H1 (cell line): ENCODE data around the gene ANO2. TPM values are rescaled to one million over a fixed set of nuclear protein-coding genes. Genes with fewer than 3 reads are reported as not detected.

Experiments used
- CTCF ChIA-PET: fragments of 300-600 bp; sonication (Branson Sonifier 250); formaldehyde crosslinking; loops from one replicate; lab custom pipeline; 2021; ENCODE audit not compliant: partially characterized antibody; lab: Charles Lee
- POLR2A ChIA-PET: fragments of 300-600 bp; sonication (Branson Sonifier 250); formaldehyde crosslinking; loops from one replicate; lab custom pipeline; 2021; ENCODE audit warnings: inconsistent platforms; ENCODE audit not compliant: partially characterized antibody; lab: Charles Lee
- DNase-seq, 2 experiments: peaks; one replicate each; pipeline versions ENCODE4 v3.0.0 to v3.0.0-alpha.2; 2010 to 2022; ENCODE audit warnings: low spot score in 2 of 2, low read depth in 1 of 2, mixed read lengths in 1 of 2
- FAIRE-seq: peaks from 2 replicates; lab custom pipeline; 2011; peaks lifted over from hg19 to GRCh38; lab: Jason Lieb, UNC
- H2AFZ ChIP-seq: 2 replicates; pipeline ENCODE4 v1.8.1; 2012; ENCODE audit warnings: low read length, inconsistent platforms
- H2AK5ac ChIP-seq: 2 replicates; pipeline ENCODE4 v1.6.1; 2013; ENCODE audit warnings: low read depth, low read length
- H2BK120ac ChIP-seq: replicated peaks from 2 replicates; pipeline ENCODE3; 2013; ENCODE audit warnings: low read depth, low read length, inconsistent platforms
- H2BK12ac ChIP-seq: 2 replicates; pipeline ENCODE4 v1.6.1; 2013; ENCODE audit warnings: low read depth, low read length
- H2BK15ac ChIP-seq: 2 replicates; pipeline ENCODE4 v1.6.1; 2013; ENCODE audit warnings: low read length
- H2BK20ac ChIP-seq: 2 replicates; pipeline ENCODE4 v1.6.1; 2013; ENCODE audit warnings: low read length
- H2BK5ac ChIP-seq: 2 replicates; pipeline ENCODE4 v1.6.1; 2013; ENCODE audit warnings: low read depth, low read length
- H3K14ac ChIP-seq: 2 replicates; pipeline ENCODE4 v1.6.1; 2013; ENCODE audit warnings: inconsistent platforms; ENCODE audit not compliant: insufficient read length
- H3K18ac ChIP-seq: 2 replicates; pipeline ENCODE4 v1.6.1; 2013; ENCODE audit warnings: low read length; ENCODE audit errors: extremely low read depth
- H3K23ac ChIP-seq: 2 replicates; pipeline ENCODE4 v1.6.1; 2013; ENCODE audit warnings: inconsistent platforms; ENCODE audit not compliant: insufficient read length
- H3K23me2 ChIP-seq: 2 replicates; pipeline ENCODE4 v1.6.1; 2013; ENCODE audit warnings: low read depth, low read length
- H3K27ac ChIP-seq: 2 replicates; pipeline ENCODE4 v1.6.1; 2011; ENCODE audit warnings: low read depth, low read length, inconsistent platforms
- H3K27me3 ChIP-seq, 4 experiments: replicated peaks in 1 of 4; 1 replicate in 1 of 4; 2 replicates in 3 of 4; pipeline versions ENCODE4 v1.6.1 to v1.8.1; 2011 to 2013; ENCODE audit warnings: low read length in 3 of 4, mild to moderate bottlenecking in 3 of 4, inconsistent platforms in 2 of 4, mixed read lengths in 2 of 4, moderate library complexity in 1 of 4; ENCODE audit not compliant: control insufficient read depth in 3 of 4, insufficient read depth in 3 of 4; ENCODE audit errors: extremely low read depth in 1 of 4
- H3K36me3 ChIP-seq, 4 experiments: 2 replicates each; pipeline versions ENCODE4 v1.6.1 to v1.8.1; 2011 to 2013; ENCODE audit warnings: mild to moderate bottlenecking in 4 of 4, low read length in 3 of 4, moderate library complexity in 2 of 4, control low read depth in 1 of 4, inconsistent platforms in 1 of 4; ENCODE audit not compliant: insufficient read depth in 4 of 4, control insufficient read depth in 2 of 4
- H3K4ac ChIP-seq: replicated peaks from 2 replicates; pipeline ENCODE3; 2013; ENCODE audit warnings: low read length, low read depth, mixed read lengths, inconsistent platforms; ENCODE audit not compliant: insufficient read length
- H3K4me1 ChIP-seq, 4 experiments: replicated peaks in 1 of 4; 1 replicate in 1 of 4; 2 replicates in 3 of 4; pipeline versions ENCODE4 v1.6.1 to v1.8.1; 2011 to 2013; ENCODE audit warnings: low read length in 3 of 4, inconsistent platforms in 2 of 4, mixed read lengths in 1 of 4; ENCODE audit not compliant: insufficient read depth in 4 of 4, control insufficient read depth in 3 of 4
- H3K4me2 ChIP-seq, 2 experiments: 2 replicates each; pipeline versions ENCODE4 v1.6.1 to v1.8.1; 2011 to 2013; ENCODE audit warnings: low read depth in 2 of 2, low read length in 2 of 2, control low read depth in 1 of 2, inconsistent platforms in 1 of 2, mild to moderate bottlenecking in 1 of 2; ENCODE audit not compliant: insufficient read depth in 1 of 2
- H3K4me3 ChIP-seq, 4 experiments: fragments of 200-600, 300-600 bp in 1 of 4; sonication (generic), shearing (Covaris generic), sonication (Bioruptor Twin) in 1 of 4; 2 replicates each; pipeline versions ENCODE4 v1.5.1 to v1.8.1; 2011 to 2016; ENCODE audit warnings: low read length in 4 of 4, low read depth in 3 of 4, control low read depth in 2 of 4, inconsistent platforms in 2 of 4, mild to moderate bottlenecking in 2 of 4, mixed read lengths in 1 of 4, moderate library complexity in 1 of 4; ENCODE audit not compliant: insufficient read depth in 2 of 4; ENCODE audit errors: extremely low read depth in 1 of 4
- H3K56ac ChIP-seq: replicated peaks from 2 replicates; pipeline ENCODE3; 2013; ENCODE audit warnings: low read depth, mild to moderate bottlenecking, mixed read lengths, low read length, inconsistent platforms; ENCODE audit not compliant: insufficient read length
- H3K79me1 ChIP-seq: 2 replicates; pipeline ENCODE4 v1.6.1; 2013; ENCODE audit warnings: low read depth, low read length, control low read depth
- H3K79me2 ChIP-seq, 2 experiments: 2 replicates each; pipeline versions ENCODE4 v1.6.1 to v1.8.1; 2012 to 2013; ENCODE audit warnings: low read length in 2 of 2, mild to moderate bottlenecking in 2 of 2, inconsistent platforms in 1 of 2; ENCODE audit not compliant: insufficient read depth in 2 of 2, control insufficient read depth in 1 of 2
- H3K9ac ChIP-seq, 4 experiments: replicated peaks in 1 of 4; 1 replicate in 1 of 4; 2 replicates in 3 of 4; pipeline versions ENCODE4 v1.6.1 to v1.8.1; 2011 to 2013; ENCODE audit warnings: low read depth in 3 of 4, low read length in 3 of 4, control low read depth in 2 of 4, mild to moderate bottlenecking in 2 of 4, moderate library complexity in 2 of 4, inconsistent platforms in 1 of 4; ENCODE audit errors: extremely low read depth in 1 of 4
- H3K9me3 ChIP-seq, 2 experiments: 2 replicates each; pipeline versions ENCODE4 v1.6.1 to v1.8.1; 2012 to 2013; ENCODE audit warnings: mild to moderate bottlenecking in 2 of 2, moderate library complexity in 2 of 2, control low read depth in 1 of 2, inconsistent platforms in 1 of 2, low read depth in 1 of 2, low read length in 1 of 2, mixed read lengths in 1 of 2; ENCODE audit not compliant: insufficient read depth in 2 of 2
- H4K20me1 ChIP-seq, 2 experiments: replicated peaks in 1 of 2; 2 replicates each; pipeline versions ENCODE3 to v1.8.1; 2011 to 2013; ENCODE audit warnings: inconsistent platforms in 2 of 2, low read length in 2 of 2, mild to moderate bottlenecking in 1 of 2; ENCODE audit not compliant: insufficient read depth in 2 of 2, control insufficient read depth in 1 of 2
- H4K5ac ChIP-seq: 2 replicates; pipeline ENCODE4 v1.6.1; 2013; ENCODE audit warnings: low read length, low read depth, mixed read lengths, inconsistent platforms; ENCODE audit not compliant: insufficient read length
- H4K8ac ChIP-seq: 2 replicates; pipeline ENCODE4 v1.8.0; 2013; ENCODE audit warnings: mild to moderate bottlenecking, moderate library complexity, low read length, inconsistent platforms; ENCODE audit not compliant: insufficient read depth; ENCODE audit errors: extremely low read depth
- H4K91ac ChIP-seq: replicated peaks from 2 replicates; pipeline ENCODE3; 2013; ENCODE audit warnings: low read length, mixed read lengths, inconsistent platforms; ENCODE audit not compliant: insufficient read length
- BACH1 ChIP-seq: IDR thresholded peaks from 2 replicates; pipeline ENCODE4 v1.6.1; 2012; ENCODE audit warnings: low read length, improper control_type of control experiment
- CREB1 ChIP-seq: IDR thresholded peaks from 2 replicates; pipeline ENCODE4 v1.6.1; 2012; ENCODE audit warnings: inconsistent platforms
- TCF12 ChIP-seq: IDR thresholded peaks from 2 replicates; pipeline ENCODE4 v1.6.1; 2011; ENCODE audit warnings: low read depth, mild to moderate bottlenecking, low read length
- WGBS, 2 experiments: shearing (Covaris generic) in 1 of 2; methylation state at CpG; one replicate each; pipeline versions ENCODE4 v1.1.6 to v1.1.7; 2013 to 2015; ENCODE audit warnings: low lambda C conversion rate in 2 of 2, mixed read lengths in 2 of 2, inconsistent platforms in 1 of 2, low coverage in 1 of 2, missing lambda C conversion rate in 1 of 2; ENCODE audit not compliant: insufficient replicate concordance in 2 of 2, insufficient coverage in 1 of 2, insufficient read length in 1 of 2; ENCODE audit errors: extremely low coverage in 1 of 2, missing lambda C conversion rate in 1 of 2; 5-methylcytosine and 5-hydroxymethylcytosine counted together
- polyA plus RNA-seq, 7 experiments: library from polyadenylated mRNA; depleted of rRNA in 3 of 7; stranded (reverse) in 5 of 7; unstranded in 2 of 7; fragments of >200 nt in 5 of 7; fragments of 200-250 nt in 2 of 7; gene quantifications; 1 replicate in 5 of 7; 2 replicates in 1 of 7; 4 replicates in 1 of 7; pipeline versions ENCODE4 v1.2.1 to v1.2.3, GENCODE V29; 2011 to 2013; ENCODE audit warnings: missing spikeins in 2 of 7, mixed read lengths in 2 of 7
- total RNA-seq: library from RNA; stranded (reverse); fragmentation: NEBNext Ultra II Directional; extraction: Animal tissue kit (Norgen Biotek cat#: 25700); gene quantifications from 2 replicates; pipeline ENCODE4 v1.2.1, GENCODE V29; 2021
- TF ChIP-seq, protein P1 (sequence below), 3 experiments: IDR thresholded peaks; 1 replicate in 2 of 3; 2 replicates in 1 of 3; pipeline versions ENCODE4 v1.5.1 to v1.6.1; 2011; ENCODE audit warnings: low read length in 3 of 3, mild to moderate bottlenecking in 3 of 3, inconsistent platforms in 2 of 3, low read depth in 1 of 3, moderate library complexity in 1 of 3; ENCODE audit not compliant: insufficient read depth in 1 of 3; ENCODE audit errors: control extremely low read depth in 1 of 3

The ANO2 gene
- total and polyA plus RNA-seq, 2 of the 8 experiments (the other 6 are each of a cell fraction or from before 2014, with no cell fraction given): 1.9 to 5.5 TPM

DNA sequence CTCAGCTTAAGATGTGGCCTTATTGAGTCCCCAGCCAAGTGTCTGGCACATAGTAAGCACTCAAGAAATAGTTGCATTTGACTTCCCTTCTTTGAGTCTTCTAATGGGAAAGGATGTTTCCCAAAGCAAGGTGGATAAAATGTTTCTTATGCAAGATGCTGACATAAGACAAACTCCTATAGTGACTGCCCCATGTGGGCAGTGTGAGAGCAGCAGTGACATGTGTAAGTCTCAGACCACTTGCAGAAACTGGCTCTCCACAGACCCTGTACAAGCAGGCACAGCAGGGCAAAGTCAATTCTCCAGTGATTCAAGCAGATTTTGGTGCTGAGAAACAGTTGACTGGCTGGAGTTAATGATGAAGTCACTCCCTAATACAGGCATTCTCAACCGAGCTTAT lies 255.3 kb downstream of the ANO2 start:
- Histone ChIP-seq H3K4me1 (no peaks in the 10 kb centered on the region), H3K23ac (no peak overlapping the region), H2BK5ac (no peak overlapping the region), H3K9me3 (peaks cover 0 to 3% of the 10 kb centered on the region in 2 experiments; a peak in 1 of 4 replicates), H3K4me2 (no peak overlapping the region), H2BK120ac (no peak overlapping the region), H3K79me2 (no peaks in the 10 kb centered on the region), H2AFZ (no peak overlapping the region), H4K5ac (no peak overlapping the region), H4K91ac (no peak overlapping the region), H3K27me3 (no peaks in the 10 kb centered on the region; a peak in 1 of 7 replicates), H3K4ac (no peak overlapping the region), H3K56ac (no peak overlapping the region), H3K4me3 (no peak overlapping the region), H3K14ac (no peak overlapping the region), H2BK15ac (no peak overlapping the region), H2BK20ac (no peak overlapping the region), H3K36me3 (no peaks in the 10 kb centered on the region), H4K20me1 (no peaks in the 10 kb centered on the region), H2BK12ac (no peak overlapping the region), H3K18ac (no peak overlapping the region), H3K27ac (no peak overlapping the region), H3K79me1 (no peaks in the 10 kb centered on the region), H3K9ac (no peak overlapping the region), H4K8ac (no peak overlapping the region), H3K23me2 (no peaks in the 10 kb centered on the region)
- POLR2A ChIA-PET: no interaction called here
- FAIRE-seq: no peak
- WGBS, 2 experiments: 100% methylated on average over 1 of the region's 1 CpG; no CpG with 5 or more reads in 1 of the 2 experiments
- DNase-seq: no peak
- no peak for TF ChIP-seq BACH1
- TF ChIP-seq CREB1: no peak
- no peak for TF ChIP-seq TCF12
- TF ChIP-seq, protein P1, sequence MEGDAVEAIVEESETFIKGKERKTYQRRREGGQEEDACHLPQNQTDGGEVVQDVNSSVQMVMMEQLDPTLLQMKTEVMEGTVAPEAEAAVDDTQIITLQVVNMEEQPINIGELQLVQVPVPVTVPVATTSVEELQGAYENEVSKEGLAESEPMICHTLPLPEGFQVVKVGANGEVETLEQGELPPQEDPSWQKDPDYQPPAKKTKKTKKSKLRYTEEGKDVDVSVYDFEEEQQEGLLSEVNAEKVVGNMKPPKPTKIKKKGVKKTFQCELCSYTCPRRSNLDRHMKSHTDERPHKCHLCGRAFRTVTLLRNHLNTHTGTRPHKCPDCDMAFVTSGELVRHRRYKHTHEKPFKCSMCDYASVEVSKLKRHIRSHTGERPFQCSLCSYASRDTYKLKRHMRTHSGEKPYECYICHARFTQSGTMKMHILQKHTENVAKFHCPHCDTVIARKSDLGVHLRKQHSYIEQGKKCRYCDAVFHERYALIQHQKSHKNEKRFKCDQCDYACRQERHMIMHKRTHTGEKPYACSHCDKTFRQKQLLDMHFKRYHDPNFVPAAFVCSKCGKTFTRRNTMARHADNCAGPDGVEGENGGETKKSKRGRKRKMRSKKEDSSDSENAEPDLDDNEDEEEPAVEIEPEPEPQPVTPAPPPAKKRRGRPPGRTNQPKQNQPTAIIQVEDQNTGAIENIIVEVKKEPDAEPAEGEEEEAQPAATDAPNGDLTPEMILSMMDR (IDR thresholded peaks at IDR 0.05; ENCODE audit: control extremely low read depth in 1 of 3, insufficient read depth in 1 of 3, low read depth in 1 of 3, low read length in 3 of 3): peak in 2 of 3 experiments; percentile 13 to 33; a peak in 2 of 4 replicates
- TF ChIP-seq, all 59 proteins: peak for 1
- no peak overlapping the region for H2AK5ac ChIP-seq
- CTCF ChIA-PET: interaction anchor here (0.9 to 1.9 kb wide), 5 partner anchors 10 to 39 kb away, joined by 3 to 6 read pairs (median 3); no protein-coding TSS in a partner anchor
